HG02938 (cell line): ENCODE results near the gene PTPN5.
"Not testable (repeated sequence)": the region's sequence is repeated elsewhere in the genome, so short reads cannot be mapped to it uniquely, and the experiment has no call there.

ENCODE experiments used
- ATAC-seq: cut with Tn5 transposase; IDR thresholded peaks from one replicate; pipeline ENCODE4 v1.9.1; 2021; ENCODE audit warnings: mild to moderate bottlenecking, moderate library complexity; ENCODE audit not compliant: unreplicated experiment

Gene PTPN5

GRCh38 chr11:18791207-18791968 is at the start of gene PTPN5:
PTPN5 (minus strand) TSS chr11:18791798; CDS start chr11:18771958, 19,840 bp downstream.
- no peak for ATAC-seq

GRCh38 chr11:18836417-18836816 is 44.8 kb upstream of the PTPN5 start:
- ATAC-seq = no peak

- no peak for ATAC-seq
Observed at GRCh38 chr11:18834754-18835466, 43.3 kb upstream of the PTPN5 start.

- not testable (repeated sequence) for ATAC-seq
Observed at GRCh38 chr11:18820160-18820559, 28.6 kb upstream of the PTPN5 start.

- no peak for ATAC-seq
Observed at GRCh38 chr11:18804199-18804999, 12.8 kb upstream of the PTPN5 start.

- no peak for ATAC-seq
Observed at GRCh38 chr11:18802381-18803257, 11.0 kb upstream of the PTPN5 start.

- no peak for ATAC-seq
Observed at GRCh38 chr11:18798799-18799469, 7.3 kb upstream of the PTPN5 start.

- ATAC-seq = no peak
Observed at GRCh38 chr11:18794956-18795355, 3.4 kb upstream of the PTPN5 start.

- no peak for ATAC-seq
Observed at GRCh38 chr11:18792827-18793226, 1.2 kb upstream of the PTPN5 start.

GRCh38 chr11:18791969-18792628 is 501 bp upstream of the PTPN5 start:
- ATAC-seq = no peak

GRCh38 chr11:18790883-18791206 is 753 bp downstream of the PTPN5 start:
- ATAC-seq = no peak

- no peak for ATAC-seq
Observed at GRCh38 chr11:18789942-18790341, 1.7 kb downstream of the PTPN5 start.

- no peak for ATAC-seq
Observed at GRCh38 chr11:18785411-18785810, 6.2 kb downstream of the PTPN5 start.

GRCh38 chr11:18780896-18781295 is 10.7 kb downstream of the PTPN5 start:
- no peak for ATAC-seq

- ATAC-seq = no peak
Observed at GRCh38 chr11:18780329-18780728, 11.3 kb downstream of the PTPN5 start.

GRCh38 chr11:18778468-18778867 is 13.1 kb downstream of the PTPN5 start:
- no peak for ATAC-seq

GRCh38 chr11:18776324-18776723 is 15.3 kb downstream of the PTPN5 start:
- no peak for ATAC-seq

GRCh38 chr11:18775492-18776292 is 15.9 kb downstream of the PTPN5 start:
- peak; percentile 83 for ATAC-seq

- ATAC-seq = no peak
Observed at GRCh38 chr11:18774801-18775200, 16.8 kb downstream of the PTPN5 start.
